Activated CD4-positive, alpha-beta T cell treated with anti-CD3 and anti-CD28 coated beads, Interleukin-2, Interleukin-6, amounts not matched to agents 100 ng/mL and 50 ng/mL, durations not matched to agents 16 hours and 8 hours (primary cell): Measurements from ENCODE around the gene ZSWIM8.
"Not testable (repeated sequence)": the region's sequence is repeated elsewhere in the genome, so short reads cannot be mapped to it uniquely, and the experiment has no call there.

ENCODE experiments used
- DNase-seq: peaks from one replicate; pipeline ENCODE4 v3.0.0-alpha.2; 2020

The ZSWIM8 gene

DNA sequence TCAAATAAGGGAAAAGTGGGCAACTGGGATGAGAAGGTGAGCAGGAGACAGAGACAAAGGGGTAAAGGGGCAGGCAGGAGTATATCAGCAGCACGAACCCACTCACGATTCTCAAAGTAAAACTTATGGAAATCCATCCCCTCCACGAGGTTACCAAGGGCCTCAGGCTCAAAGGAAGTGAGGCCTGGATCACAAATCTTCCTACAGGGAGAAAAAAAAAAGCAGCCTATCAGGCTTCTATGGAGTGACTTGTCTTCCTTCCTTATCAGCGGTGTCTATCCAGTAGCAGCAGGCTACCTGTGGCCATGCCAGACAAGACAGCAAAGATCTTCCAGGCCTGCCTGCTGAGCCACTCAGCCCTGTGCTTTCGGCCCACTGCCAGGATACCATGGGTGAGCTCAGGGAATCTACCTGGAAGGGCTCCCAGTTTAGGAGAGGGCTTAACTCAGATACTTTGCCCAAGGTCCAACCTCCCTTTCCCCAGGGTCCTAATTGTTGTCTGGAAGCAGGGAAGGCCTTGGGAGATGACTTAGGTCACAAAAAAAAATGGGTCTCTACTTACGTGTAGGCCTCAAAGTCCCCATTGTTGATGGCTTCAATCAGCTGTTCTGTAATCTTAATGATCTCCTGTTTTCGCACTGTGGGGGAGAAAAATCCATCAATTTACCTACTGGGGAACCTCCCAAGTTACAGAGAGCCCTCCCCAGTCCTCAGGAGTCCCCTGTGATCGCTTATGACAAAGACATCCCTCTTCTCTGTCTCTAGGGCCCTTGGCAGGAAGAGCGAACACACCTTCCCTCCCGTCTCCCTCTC lies 31.7 kb downstream of the ZSWIM8 start:
- no peak for DNase-seq

DNA sequence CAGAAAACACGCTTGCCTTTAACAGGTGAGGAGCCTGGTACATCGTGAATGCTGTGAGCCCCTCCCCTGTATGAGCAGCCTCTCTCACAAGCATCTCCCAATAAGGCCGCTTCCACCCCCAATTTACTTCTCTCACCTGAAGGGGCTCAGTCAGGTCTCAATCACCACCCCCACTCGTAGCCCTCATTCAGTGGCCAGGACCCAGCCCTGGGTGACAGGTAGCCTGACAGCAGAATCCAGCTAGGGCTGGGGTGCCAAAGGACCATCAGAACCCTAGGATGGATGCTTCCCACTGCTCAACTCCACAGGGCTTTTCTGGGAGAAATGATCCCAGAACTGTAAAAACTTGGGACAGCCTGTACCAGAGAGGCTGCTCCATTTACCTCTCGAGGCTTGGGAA lies 32.4 kb downstream of the ZSWIM8 start:
- DNase-seq: no peak

DNA sequence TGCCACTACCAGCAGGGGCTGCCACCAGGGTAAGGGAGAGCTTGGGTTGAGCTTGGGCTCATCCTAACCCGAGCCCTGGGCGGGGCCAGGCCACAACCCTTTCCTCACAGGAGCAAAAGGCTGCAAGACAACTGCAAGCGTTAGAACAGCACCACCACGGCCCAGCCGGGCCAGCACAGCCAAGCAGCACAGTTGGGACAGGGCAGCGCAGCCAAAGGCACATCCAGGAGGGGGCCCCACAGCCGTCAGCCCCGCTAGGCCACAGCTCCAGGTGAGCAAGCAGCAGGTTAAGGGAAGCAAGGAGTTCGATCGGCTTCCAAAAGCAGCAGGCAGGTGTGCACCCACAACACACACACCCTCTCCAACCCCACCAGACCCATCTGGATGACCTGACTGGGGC lies 33.0 kb downstream of the ZSWIM8 start:
- DNase-seq: no peak

DNA sequence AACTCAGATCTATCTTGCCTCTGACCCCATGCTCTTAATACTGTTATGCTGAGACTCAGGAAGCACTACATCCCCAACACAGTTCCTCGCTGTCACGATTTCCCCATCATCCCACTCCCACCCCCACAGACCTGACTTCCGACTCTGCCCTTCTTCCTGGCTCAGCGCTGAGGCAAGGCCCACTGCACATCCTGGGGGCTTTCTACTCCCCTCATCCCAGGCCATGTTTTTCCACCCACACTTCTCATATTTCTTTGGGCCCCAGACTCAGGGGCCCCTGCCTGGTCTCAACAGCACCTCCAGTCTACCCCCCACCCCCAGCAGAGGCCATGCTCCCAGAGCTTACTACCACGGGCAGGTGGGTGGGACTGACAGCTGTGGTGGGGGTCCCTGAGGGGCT lies 33.7 kb downstream of the ZSWIM8 start:
- no peak for DNase-seq

DNA sequence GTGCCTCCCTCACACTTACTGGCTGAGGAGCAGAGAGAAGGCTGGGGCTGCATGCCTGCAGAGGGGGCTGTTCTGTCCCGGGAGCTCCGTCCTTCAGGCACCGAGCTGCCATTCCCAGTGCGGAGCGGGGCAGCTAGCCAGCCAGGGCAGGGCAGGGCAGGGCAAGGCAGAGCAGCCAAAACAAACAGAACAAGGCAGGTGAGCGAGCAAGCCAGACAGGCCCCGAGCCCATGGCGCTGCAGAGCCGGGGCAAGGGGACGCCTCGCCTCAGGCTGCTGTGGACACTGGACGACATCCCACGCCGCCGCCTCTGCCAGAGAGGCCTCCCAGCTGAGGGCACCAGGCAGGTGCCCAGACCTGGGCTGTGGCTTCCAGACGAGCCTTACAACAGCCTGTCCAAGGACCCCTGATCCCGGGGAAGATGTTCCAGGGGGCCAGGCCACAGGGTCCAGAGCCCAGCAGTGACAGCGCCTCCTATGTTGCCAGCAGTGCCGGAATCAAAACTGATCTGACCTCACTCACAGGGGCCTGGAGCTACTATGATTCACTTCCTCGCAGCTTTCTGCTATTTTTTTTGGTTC lies 34.2 kb downstream of the ZSWIM8 start:
- DNase-seq: no peak

DNA sequence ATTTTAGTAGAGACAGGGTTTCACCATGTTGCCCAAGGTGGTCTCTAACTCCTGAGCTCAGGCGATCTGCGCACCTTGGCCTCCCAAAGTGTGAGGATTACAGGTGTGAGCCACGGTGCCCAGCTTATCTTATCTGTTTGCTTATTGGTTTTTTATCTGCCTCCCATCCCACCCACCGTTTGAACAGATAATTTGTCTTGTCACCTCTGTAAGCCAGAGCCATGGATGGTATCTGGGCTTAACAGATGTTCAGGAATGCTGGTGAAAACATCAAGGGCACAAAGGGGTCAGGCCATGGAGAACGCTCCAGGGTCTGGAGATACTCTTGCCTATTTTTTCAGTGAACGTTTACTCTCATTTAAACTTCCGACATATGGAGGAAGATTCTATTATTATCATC lies 38.0 kb downstream of the ZSWIM8 start:
- DNase-seq: no peak

DNA sequence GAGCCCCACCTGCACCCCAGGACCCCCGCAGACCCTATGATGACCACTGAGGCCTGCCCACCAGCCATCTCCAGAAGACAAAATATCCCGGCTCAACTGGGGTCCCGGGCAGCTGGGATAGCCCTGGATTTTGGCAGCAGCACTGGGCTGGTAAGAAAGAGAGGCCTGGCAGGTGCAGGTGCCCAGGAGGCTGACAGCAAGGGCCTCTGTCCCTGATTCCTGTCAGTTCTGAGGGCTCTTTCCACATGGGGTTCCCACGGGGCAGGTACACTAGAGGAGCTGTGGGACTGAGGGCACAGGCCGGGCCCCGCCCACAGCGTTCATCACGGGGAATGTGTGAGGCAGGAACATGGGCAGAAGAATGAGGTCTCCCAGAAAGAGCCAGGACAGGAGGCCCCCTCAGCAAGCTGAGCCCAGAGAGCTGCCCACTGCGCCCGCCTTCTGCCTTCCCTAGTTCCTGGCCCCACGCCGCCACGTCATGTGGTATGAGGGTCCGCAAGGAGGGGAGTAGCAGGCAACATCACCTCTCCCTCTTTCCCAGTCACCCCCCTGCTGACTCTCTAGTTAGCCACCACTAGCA lies 38.8 kb downstream of the ZSWIM8 start:
- no peak for DNase-seq

DNA sequence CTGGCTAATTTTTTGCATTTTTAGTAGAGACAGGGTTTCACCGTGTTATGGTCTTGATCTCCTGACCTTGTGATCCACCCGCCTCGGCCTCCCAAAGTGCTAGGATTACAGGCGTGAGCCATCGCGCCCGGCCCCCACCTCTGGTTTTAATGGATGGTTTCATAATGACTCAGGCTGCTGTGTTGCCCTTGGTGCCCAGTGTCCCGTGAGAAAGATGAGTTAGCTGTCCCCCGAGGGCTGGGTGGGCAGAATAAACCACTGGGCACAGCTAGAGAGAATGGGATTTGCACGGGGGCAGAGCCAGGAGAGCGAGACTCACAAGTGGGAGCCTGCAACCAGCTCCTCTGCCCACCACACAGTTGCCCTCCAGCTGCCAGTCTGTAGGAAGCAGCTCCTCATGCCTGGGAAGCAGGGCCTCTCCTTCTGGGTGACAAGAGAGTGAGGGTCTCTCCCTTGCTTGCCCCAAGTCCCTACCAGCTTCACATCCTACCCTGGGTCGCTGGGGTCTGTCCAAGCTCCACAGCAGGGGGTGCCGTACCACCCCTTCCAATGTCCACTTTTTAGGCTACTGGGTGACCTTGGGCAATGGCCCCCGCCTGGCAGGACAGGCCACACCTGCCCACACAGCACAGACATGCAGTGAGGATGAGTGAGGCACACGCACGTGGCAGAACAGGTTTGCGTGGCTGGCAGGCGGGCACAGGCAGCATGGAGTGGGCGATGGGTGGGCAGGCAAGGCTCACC lies 42.1 kb downstream of the ZSWIM8 start:
- no peak for DNase-seq

DNA sequence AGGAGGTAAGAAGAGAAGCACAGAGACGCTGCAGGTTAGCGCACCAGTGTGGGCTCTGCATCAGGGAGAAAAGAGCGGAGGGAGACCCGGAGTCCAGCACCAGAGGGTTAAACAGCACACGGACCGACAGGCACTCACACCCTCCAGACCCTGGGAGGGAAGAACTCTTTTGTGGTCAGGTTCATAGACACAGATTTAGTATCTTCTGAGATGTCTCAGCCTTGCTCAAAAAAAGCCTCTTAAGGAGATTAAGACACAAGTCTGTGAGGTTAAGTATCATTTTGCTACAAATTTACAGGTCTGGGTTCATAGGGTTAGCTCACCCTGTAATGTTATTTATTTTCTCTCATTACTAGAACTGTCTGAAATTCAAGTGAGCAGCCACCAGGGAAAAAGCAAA lies 42.8 kb downstream of the ZSWIM8 start:
- no peak for DNase-seq

DNA sequence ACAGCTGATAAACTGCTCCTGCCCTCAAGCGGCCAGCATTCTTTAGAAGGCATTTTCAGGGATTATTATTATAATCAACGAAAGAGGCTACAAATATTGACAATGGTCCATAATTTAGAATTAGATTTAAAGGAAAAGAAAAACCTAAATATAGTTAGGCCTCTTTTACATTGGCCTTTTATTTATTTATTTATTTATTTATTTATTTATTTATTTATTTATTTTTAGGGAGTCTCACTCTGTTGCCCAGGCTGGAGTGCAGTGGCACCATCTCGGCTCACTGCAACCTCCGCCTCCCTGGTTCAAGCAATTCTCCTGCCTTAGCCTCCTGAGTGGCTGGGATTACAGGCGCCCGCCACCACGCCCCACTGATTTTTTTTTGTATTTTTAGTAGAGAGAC lies 43.7 kb downstream of the ZSWIM8 start:
- not testable (repeated sequence) for DNase-seq

DNA sequence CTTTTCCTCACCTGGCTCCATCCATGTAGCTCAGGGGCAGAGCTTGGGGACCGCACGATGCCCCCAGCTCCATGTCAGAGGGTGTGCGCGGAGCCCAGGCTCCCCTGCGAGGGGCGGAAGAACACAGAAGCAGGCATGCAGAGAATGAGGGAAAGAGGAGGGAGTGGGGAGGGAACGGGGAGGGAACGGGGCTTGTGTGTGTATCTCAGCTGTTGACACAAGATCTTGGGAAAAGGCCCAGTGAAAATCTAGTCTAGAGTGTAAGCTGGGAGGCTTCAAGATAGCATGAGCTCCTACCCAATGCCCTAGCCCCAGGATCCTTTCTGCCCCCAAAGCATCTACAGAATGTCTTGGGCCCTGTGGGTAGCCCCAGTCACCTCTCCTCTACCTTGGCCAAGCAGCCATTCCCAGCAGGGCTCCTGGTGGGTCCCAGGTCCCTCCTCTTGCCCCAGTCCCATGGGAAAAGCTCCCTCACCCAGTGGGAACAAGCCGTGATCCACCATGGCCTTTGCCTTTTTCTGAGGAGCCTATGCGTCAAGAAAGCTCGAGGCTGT lies 51.1 kb downstream of the ZSWIM8 start:
- DNase-seq: no peak

DNA sequence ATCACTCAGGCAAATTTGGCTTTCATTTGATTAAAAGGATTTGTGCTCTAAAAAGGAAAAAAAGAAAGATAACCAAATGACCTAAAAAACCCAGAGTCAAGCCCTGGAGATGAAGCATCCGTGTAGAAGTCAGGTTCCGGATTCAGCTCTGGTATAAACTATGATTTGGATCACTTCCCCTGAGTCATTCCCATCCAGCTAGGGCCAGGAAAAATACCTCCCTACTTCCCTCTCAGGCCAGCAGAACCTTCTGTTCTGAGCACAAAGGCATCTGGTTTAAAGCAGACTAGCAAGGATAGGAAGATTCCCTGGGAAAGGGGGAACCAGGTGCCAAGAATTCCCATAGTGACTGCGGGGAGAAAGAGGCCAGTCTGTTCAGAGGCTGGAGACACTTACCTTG lies 51.7 kb downstream of the ZSWIM8 start:
- no peak for DNase-seq

DNA sequence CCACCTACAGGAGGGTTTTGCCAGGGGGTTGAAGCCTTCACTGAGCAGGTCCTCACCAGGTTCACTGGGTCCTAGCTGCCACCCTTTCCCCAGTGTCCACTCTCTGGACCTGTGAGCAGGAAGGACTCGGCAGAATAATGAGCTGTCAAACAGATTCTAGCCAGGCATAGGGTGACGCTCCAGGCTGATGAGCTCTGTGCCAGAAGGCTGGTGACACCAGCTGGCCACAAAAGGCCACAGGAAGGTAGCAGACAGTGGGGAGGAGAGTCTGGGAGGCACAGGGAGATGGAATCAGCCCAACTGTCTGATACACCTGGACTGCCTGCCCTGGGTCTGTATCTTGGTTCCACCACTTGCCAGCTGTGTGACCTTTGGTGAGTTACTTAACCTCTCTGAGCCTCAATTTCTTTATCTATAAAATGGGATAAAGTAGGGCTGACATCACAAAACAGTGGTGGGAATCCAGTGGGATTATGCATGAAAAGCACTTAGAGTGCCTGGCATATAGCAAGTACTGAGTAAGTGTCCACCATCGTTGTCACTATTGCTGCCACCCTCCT lies 52.7 kb downstream of the ZSWIM8 start:
- no peak for DNase-seq

DNA sequence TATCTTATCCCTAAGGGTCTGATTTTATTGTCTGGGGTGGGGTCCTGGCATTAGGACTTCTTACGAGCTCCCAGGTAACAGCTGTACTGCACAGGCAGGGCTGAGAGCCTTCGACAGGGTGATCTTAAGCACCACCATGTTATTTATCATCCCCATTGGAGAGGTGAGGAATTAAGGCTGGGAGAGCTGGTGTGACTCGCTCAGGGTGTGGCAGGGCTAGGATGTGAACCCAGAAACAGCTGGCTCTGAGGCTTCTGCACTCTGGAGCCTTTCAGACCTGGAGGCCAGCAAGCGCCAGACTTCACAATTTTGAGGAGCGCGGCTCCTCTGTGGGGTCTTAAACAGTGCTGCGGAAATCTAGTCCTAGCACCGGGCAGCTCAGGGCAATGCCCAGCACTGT lies 53.4 kb downstream of the ZSWIM8 start:
- no peak for DNase-seq

DNA sequence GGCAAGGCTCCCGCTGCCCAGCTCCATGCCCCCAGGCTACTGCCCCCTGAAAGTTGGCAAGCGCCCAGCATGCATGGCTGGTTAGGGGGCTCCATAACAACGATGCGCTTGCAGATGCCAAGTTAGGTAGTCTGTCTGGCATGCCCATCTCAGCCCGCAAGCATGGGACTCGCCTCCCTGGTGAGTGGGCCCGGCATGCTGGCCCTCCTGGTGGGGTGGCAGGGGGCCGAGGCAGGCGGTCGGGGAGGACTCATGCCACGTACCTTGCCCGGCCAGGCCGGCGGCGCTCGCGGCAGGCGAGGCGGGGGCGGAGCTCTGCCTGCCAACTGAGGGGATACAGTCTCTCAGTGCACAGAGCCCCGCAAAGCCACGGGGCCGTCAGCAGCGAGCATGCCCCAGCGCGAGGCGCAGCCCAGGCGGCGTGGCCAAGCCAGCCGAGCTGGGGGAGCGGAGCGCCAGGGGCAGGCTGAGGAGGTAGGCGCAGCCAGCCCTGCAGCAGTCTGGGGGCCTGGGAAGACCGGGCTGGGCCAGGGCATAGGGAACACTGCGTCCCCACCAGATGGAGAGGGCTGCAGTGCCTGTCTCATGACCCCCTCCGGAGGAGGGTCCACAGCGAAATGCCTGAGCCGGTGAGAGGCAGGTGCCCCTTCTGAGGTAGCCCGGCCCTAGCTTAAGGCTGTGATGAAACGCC lies 54.0 kb downstream of the ZSWIM8 start:
- DNase-seq: no peak

DNA sequence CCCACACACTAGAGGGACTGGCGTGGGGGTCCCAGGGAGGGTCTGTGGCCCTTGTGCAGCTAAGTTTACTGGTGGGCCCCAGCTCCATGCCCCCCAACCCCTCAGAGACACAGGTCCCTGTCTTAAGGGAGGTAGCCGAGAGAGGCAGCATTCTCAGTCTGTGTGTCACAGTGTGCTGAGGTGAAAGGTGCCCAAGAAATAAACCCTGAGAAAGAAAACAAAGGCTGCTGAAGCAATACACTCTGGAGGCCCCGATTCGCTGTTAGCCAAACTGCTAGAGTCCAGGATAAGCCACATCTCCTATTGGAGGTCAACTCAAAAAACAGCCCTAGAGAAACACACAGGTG lies 54.6 kb downstream of the ZSWIM8 start:
- no peak for DNase-seq

DNA sequence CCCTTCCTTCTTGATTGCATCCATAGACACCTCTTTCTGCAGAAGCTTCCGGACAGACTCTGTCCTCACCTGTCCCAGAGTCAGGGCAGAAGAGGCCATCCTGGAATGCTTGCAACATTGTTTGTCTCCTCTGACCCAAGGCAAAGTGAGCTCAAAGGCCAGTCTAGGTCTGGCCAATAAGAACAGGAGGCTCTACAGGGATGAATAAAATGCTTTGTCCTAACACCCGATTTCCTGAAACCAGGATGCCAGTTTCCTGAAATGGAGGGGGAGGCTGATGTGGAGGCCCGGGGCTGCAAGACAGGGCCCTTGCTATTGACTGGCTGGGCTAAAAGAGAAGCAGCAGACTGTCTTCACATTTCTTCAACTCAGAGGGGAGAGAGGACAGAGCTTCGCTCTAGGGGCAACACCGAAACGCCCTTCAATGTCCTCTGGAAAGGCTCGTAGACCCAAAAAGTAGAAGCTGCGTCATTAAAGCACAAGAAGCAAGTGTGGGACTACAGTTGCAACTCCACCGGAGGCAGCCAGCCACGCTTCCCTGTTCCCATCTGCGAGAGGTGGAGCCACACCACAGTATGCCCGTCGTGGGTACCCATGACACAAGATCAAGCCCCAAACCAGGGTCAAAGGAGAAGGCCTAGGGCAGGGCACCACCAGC lies 55.1 kb downstream of the ZSWIM8 start:
- DNase-seq: no peak

DNA sequence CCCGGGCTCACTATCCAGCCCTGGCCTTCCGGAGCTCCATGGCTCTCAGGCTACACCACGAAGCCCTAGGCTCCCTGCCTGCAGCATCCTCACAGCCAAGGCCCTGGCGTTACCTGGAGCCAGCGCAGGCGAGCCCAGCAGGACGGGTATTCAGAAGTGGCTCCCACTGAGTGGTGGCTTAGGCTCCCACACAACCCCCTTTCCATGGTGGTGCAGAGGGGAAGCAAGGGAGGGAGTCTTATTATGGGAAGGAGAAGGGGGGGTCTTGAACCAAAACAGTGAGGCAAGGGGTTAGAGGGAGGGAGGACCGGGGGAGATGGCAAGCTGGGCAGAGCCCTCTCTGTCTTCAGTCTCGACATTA lies 55.6 kb downstream of the ZSWIM8 start:
- no peak for DNase-seq

DNA sequence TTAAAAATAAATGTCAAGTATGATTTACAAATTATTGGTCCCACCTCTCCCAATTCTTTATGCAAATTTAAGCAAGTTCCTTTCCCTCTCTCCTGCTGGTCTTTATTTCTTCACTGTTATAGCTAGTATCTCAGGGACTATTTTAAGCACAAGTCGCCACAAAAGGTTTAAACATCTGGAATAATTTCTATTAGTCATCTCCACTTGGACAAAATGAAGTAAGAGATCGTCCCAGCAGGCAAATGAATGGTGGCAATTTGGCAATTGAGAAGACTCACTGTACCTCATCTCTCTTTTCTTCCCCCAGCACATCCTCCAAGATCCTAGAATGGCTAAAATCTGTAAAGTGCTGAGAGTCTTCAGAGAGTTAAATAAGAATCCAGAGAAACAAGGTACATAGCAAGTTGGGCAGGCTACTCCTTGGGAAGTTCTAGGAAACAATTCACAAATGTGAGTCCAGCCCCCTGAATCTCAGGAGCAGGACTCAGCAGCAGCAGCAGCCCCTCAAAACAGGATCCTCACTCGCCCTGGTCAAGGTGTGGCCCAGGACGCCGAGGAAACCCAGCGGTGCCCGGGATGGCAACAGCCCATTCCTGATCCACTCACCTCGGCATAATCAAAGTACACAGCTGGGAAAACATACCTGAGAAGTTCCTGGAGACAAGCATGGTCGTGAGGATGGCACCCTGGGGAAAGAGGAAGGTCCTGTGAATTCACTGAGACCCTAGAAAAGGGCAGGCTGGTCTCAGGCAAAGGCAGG lies 56.3 kb downstream of the ZSWIM8 start:
- DNase-seq: no peak

DNA sequence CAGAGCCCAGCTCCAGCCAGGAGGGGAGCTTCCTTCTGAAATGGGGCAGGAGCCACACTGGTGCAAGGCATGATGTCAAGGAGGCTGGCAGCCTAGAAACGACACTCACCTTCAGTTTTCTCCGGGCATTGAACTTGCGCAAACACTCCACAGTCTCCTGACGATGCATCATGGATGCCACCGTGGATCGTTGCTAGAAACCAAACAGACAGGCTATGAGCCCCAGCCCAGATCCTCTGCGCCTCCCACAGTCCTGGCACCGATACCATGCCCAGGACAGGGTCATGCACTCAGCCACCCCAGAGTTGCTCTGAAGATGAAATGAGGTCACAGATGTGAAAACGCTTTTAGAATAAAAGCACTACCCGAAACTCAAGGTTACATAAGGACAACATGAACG lies 56.9 kb downstream of the ZSWIM8 start:
- no peak for DNase-seq

DNA sequence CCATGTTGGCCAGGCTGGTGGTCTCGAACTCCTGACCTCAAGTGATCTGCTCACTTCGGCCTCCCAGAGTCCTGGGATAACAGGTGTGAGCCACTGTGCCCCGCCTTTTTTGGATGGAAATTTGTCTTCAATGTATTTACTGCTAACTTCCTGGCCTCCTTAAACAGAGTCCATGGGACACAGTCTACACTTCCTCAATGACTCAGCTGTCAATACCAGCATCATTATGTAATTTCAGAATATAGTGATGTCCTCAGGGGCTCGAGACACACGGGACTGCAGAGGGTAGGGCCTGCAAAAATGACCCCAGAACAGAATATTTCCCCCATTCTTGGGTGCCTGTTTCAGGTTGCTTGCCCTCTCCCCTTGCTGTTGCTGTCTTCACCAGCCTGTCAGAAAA lies 57.9 kb downstream of the ZSWIM8 start:
- DNase-seq: no peak
